ENCODE data around the gene ZNF582. TPM values are rescaled to one million over a fixed set of nuclear protein-coding genes. Genes with fewer than 3 reads are reported as not detected.

Gene ZNF582
- total RNA-seq, 4 donors from 2014 or later: 0.22 to 1.9 (median 0.83) TPM

DNA sequence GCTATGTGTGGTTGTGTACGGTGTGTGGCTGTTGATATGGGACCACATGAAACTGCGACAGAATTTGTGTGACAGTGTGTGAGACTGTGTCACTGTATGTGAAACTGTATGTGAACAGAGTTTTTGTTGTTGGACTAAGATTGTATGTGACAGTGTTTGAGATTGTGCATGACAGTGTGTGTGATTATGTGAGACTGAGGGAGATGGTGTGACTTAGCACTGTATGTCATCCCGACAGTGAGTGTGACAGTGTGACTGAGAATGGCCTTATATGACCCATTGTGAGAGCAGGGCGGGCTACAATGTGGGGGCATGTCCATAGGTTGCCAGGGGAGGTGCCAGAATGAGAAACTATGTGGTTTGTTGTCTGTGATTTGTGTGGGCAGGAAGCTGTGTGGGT, 11.7 kb upstream of the ZNF582 start:
- TF ChIP-seq POLR2A (IDR thresholded peaks at IDR 0.05): no peak
- TF ChIP-seq, protein P1, sequence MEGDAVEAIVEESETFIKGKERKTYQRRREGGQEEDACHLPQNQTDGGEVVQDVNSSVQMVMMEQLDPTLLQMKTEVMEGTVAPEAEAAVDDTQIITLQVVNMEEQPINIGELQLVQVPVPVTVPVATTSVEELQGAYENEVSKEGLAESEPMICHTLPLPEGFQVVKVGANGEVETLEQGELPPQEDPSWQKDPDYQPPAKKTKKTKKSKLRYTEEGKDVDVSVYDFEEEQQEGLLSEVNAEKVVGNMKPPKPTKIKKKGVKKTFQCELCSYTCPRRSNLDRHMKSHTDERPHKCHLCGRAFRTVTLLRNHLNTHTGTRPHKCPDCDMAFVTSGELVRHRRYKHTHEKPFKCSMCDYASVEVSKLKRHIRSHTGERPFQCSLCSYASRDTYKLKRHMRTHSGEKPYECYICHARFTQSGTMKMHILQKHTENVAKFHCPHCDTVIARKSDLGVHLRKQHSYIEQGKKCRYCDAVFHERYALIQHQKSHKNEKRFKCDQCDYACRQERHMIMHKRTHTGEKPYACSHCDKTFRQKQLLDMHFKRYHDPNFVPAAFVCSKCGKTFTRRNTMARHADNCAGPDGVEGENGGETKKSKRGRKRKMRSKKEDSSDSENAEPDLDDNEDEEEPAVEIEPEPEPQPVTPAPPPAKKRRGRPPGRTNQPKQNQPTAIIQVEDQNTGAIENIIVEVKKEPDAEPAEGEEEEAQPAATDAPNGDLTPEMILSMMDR (IDR thresholded peaks at IDR 0.05 in 4 of 5, conservative IDR thresholded peaks at IDR 0.05 in 1 of 5): no peak
- Histone ChIP-seq H3K36me3 (peaks cover 21 to 38% of the 10 kb centered on the region in 2 donors), H3K27me3 (no peaks in the 10 kb centered on the region), H3K9me3 (peaks cover 0 to 27% (median 4%) of the 10 kb centered on the region in 3 donors), H3K4me1 (peaks cover 12 to 14% of the 10 kb centered on the region in 2 donors), H3K4me3 (peak overlapping the region in 3 of 4 donors; percentile 75 to 95 (median 93)), H3K27ac (no peak overlapping the region)
- in situ Hi-C loops (cut with MboI; ENCODE audit: low sequenced_read_pairs in 4 of 4): no loop called here
- no peak for DNase-seq
- no peak for ATAC-seq
- intact Hi-C loops (cut with DNase I; ENCODE audit: low total_unique reads): loop anchor here (2.0 to 10.0 kb wide), 3 partner anchors 90 to 1900 kb away; partner anchors contain the start of genes ERVK3-1, ZFP28 and ZSCAN5A

DNA sequence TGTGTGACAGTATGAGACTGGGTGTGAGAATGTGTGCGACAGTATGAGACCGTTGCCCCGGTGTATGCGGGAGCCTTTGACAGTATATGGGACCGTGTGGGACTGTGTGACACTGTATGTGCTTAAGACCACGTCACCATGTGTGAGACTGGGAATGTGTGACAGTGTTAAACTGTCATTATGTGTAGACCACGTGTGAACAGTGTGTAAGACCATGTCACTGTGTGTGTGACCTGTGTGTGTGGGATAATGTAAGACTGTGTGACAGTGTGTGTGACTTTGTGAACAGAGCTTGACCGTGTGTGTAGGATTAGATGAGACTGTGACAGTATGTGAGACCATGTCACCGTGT, 11.3 kb upstream of the ZNF582 start:
- Histone ChIP-seq H3K27me3 (no peaks in the 10 kb centered on the region), H3K4me1 (peaks cover 12 to 14% of the 10 kb centered on the region in 2 donors), H3K4me3 (peak overlapping the region; percentile 66 to 95 (median 84)), H3K27ac (peak overlapping the region in 3 of 4 donors; percentile 90 to 93 (median 91)), H3K36me3 (peaks cover 19 to 38% of the 10 kb centered on the region in 2 donors), H3K9me3 (peaks cover 0 to 23% (median 4%) of the 10 kb centered on the region in 3 donors)
- intact Hi-C loops (cut with DNase I; ENCODE audit: low total_unique reads) (loop anchor here (1.0 to 10.0 kb wide), 5 partner anchors 73 to 1900 kb away; partner anchors contain the start of genes ERVK3-1, ZFP28, ZNF470 and ZNF667), in situ Hi-C loops (cut with MboI; ENCODE audit: low sequenced_read_pairs in 4 of 4) (no loop called here)
- DNase-seq (no peak), ATAC-seq (no peak)
- TF ChIP-seq POLR2A (IDR thresholded peaks at IDR 0.05): no peak
- TF ChIP-seq, protein P1 (IDR thresholded peaks at IDR 0.05 in 4 of 5, conservative IDR thresholded peaks at IDR 0.05 in 1 of 5): no peak

DNA sequence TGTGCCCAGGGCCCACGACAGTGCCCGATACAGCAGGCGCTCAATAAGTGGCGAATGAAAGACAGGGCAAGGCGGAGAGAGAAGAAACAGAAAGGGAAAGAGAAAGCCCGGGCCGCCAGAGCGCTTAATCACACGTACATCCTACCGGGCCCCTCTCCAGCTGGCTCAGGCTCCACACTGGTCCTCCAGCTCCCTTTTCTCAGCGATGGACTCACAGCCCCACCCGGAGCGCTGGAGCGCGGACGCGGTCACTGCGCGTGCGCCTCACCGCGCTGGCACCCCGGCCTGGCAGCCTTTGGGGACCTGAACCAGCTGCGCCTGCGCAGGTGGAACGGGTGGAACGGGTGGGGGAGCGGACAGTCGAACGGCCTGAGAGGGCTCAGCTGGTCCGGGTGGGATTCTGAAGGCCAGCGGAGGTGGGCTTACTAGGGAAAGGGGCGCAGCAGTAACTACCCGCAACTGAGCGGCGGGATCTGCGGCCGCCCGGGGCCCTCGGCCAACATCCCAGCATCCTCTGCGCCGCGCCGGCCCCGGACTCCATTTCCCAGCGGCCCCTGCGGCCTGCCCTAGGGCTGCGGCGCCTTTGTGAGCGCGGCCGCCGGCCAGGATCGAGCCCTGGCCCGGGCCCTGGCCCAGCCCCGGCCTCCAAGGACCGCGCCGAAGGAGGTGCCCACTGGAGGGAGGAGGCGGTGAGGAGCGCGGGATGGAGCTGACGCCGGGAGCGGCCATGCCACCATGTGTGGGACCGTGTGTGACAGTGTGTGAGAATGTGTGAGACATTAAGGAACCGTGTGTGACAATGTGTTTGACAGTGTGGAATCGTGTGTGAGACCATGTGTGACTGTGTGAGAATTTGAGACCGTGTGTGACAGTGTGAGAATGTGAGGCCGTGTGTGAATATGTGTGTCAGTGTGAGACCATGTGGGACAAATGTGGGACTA, 10.7 kb upstream of the ZNF582 start, which contains the start of gene ZNF583:
ZNF583 (plus strand) TSS at position 569 of the 941 bp plus-strand sequence. CDS start 2,783 bp downstream, outside the sequence.
- Histone ChIP-seq H3K27me3 (no peaks in the 10 kb centered on the region), H3K9me3 (peaks cover 0 to 19% (median 4%) of the 10 kb centered on the region in 3 donors), H3K4me1 (peaks cover 12 to 14% of the 10 kb centered on the region in 2 donors), H3K4me3 (peak within 1 kb of the TSS; percentile 66 to 95 (median 84)), H3K36me3 (peaks cover 15 to 38% of the 10 kb centered on the region in 2 donors), H3K27ac (peak within 1 kb of the TSS; percentile 90 to 93 (median 92))
- TF ChIP-seq POLR2A (IDR thresholded peaks at IDR 0.05): no peak
- TF ChIP-seq, protein P1 (IDR thresholded peaks at IDR 0.05 in 4 of 5, conservative IDR thresholded peaks at IDR 0.05 in 1 of 5): no peak
- intact Hi-C loops (cut with DNase I; ENCODE audit: low total_unique reads) (loop anchor here (1.0 to 10.0 kb wide), 6 partner anchors 11 to 1901 kb away; partner anchors contain the start of genes ERVK3-1, ZFP28, ZNF470 and ZNF582), in situ Hi-C loops (cut with MboI; ENCODE audit: low sequenced_read_pairs in 4 of 4) (no loop called here)
- peak; percentile 96 to 99 for ATAC-seq
- DNase-seq: peak; percentile 89 to 97

DNA sequence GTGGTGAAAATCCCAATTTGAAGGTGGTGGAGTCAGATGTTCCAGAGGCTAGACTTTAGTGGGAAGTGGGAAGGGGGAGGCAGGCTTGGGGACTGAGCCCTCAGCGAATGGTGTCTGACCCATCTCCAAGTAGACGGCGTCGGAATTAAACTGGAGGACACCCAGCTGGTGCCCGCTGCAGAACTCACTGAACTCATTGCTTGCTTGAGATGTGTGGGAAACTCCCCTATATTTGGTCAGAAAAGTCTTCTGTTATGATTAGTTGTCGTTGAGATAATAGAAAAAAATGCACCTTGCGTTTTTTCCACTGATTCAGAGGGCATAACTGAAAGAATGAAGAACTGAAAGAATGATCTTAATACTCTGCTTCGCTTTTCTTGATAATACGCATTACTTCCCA, 9.9 kb upstream of the ZNF582 start:
- TF ChIP-seq POLR2A (IDR thresholded peaks at IDR 0.05): no peak
- TF ChIP-seq, protein P1 (IDR thresholded peaks at IDR 0.05 in 4 of 5, conservative IDR thresholded peaks at IDR 0.05 in 1 of 5): no peak
- H3K27me3 ChIP-seq: no peaks in the 10 kb centered on the region
- DNase-seq (no peak), ATAC-seq (no peak)
- peak overlapping the region; percentile 66 to 95 (median 84) for H3K4me3 ChIP-seq
- peaks cover 8 to 38% of the 10 kb centered on the region in 2 donors for H3K36me3 ChIP-seq
- peaks cover 12 to 14% of the 10 kb centered on the region in 2 donors for H3K4me1 ChIP-seq
- in situ Hi-C loops (cut with MboI; ENCODE audit: low sequenced_read_pairs in 4 of 4) (no loop called here), intact Hi-C loops (cut with DNase I; ENCODE audit: low total_unique reads) (loop anchor here (1.0 to 10.0 kb wide), 3 partner anchors 10 to 1902 kb away; partner anchors contain the start of genes ERVK3-1, ZNF470 and ZNF582)
- H3K9me3 ChIP-seq: peaks cover 0 to 20% (median 4%) of the 10 kb centered on the region in 3 donors
- H3K27ac ChIP-seq: peak overlapping the region; percentile 90 to 93 (median 92)

Data from gastrocnemius medialis (tissue), 4 donors.